ENCODE data around the gene SLC6A16.

The SLC6A16 gene

DNA sequence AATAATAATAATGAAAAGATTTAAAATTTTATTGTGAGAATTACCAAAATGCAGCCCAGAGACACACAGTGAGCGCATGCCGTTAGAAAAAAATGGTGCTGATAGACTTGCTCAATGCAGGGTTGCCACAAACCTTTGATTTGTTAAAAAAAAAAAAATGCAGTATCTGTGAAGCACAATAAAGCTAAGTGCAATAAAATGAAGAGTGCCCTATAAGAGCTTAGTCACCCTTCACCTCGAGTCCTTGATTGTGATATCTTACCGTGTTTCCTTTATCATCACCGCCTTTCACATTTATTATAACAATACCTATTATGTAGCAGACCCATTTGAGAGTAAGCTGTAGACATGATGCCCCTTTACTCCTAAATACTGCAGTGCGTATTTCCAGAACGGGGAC is 83.2 kb downstream of the SLC6A16 start:
- Histone ChIP-seq H3K27me3 (ENCODE audit: control insufficient read depth, insufficient read depth, low read length) (no peaks in the 10 kb centered on the region), H3K9ac (ENCODE audit: low read length) (no peak overlapping the region), H3K9me3 (ENCODE audit: control insufficient read depth, low read length) (no peaks in the 10 kb centered on the region), H3K36me3 (ENCODE audit: control insufficient read depth, insufficient read depth, low read length) (no peaks in the 10 kb centered on the region), H3K4me1 (ENCODE audit: control insufficient read depth, insufficient read depth, low read length) (no peaks in the 10 kb centered on the region), H3K4me3 (ENCODE audit: low read length) (no peak overlapping the region)

Measured in mucosa of stomach (tissue), 1 donor.